ENCODE data around the gene SGTA.

SGTA gene

DNA sequence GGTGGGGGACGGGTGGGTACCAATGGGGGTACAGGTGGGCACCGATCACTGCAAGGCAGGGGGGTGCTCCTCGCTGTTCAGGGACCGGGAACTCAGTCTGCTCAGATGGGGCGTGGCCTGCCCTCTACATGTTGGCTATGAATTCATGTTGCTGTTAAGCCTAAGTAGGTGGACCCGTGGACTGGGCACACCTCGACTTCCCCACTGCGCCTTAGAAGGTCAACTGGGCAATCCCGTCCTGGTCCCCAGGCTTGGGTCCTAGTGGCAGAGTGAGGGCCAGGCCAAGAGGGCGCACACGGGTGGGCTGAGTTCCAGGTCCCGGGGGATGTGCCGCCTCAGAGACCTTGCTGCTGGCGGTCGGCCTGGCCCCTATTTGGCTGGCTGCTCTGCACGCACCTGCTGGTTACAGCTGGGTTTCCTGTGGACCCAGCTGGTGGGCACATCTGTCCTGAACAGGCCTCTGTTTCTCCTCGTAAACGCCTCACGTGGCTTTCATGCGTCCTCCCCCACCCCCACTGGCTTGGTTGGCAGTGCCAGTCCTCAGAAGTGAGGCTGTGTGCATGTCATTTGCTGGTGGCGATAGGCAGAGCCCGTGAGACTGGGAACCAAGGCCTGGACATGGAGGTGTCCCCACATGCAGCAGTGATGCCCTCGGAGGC, 23.0 kb upstream of the SGTA start:
- no peak for DNase-seq (ENCODE audit: low read depth, low spot score)
- TF ChIP-seq, protein P1, sequence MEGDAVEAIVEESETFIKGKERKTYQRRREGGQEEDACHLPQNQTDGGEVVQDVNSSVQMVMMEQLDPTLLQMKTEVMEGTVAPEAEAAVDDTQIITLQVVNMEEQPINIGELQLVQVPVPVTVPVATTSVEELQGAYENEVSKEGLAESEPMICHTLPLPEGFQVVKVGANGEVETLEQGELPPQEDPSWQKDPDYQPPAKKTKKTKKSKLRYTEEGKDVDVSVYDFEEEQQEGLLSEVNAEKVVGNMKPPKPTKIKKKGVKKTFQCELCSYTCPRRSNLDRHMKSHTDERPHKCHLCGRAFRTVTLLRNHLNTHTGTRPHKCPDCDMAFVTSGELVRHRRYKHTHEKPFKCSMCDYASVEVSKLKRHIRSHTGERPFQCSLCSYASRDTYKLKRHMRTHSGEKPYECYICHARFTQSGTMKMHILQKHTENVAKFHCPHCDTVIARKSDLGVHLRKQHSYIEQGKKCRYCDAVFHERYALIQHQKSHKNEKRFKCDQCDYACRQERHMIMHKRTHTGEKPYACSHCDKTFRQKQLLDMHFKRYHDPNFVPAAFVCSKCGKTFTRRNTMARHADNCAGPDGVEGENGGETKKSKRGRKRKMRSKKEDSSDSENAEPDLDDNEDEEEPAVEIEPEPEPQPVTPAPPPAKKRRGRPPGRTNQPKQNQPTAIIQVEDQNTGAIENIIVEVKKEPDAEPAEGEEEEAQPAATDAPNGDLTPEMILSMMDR (IDR thresholded peaks at IDR 0.05; ENCODE audit: insufficient read depth, low read length, missing control alignments): no peak
- ChIA-PET CTCF (no interaction called here), POLR2A (no interaction called here)
- no peak overlapping the region for H3K4me3 ChIP-seq (ENCODE audit: low read depth, low read length)

DNA sequence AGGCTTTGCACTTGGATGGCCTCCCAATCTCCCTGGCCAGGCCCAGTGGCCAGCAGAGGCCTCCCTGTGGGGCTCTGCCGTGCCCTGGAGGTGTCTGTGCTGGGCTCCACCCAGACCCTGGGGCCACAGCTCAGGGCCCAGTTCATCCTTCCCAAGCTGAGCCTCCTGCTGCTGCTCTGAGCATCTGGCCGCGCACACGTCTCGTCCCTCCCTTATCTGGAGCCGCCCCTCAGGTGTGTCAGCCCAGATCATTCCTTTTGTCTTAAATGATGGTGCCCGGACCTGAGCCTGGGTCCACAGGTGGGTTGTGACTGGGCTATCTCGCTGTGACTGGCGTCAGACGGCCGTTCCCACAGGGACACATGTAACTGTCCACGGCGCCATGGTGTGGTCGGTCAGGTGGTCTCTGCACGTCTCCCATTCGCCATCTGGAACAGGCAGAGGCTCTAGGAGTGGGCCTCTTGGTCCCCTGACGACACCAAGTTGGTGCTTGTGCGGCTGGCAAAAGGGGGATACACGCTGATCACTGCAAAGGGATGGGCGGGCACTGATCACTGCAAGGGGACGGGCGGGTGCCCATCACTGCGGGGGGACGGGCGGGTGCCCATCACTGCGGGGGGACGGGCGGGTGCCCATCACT, 22.3 kb upstream of the SGTA start:
- no peak for DNase-seq (ENCODE audit: low read depth, low spot score)
- TF ChIP-seq, protein P1 (IDR thresholded peaks at IDR 0.05; ENCODE audit: insufficient read depth, low read length, missing control alignments): no peak
- ChIA-PET CTCF (interaction anchor here (2.2 kb wide), 1 partner anchor 14 kb away, joined by 12 read pairs; no protein-coding TSS in a partner anchor), POLR2A (no interaction called here)
- H3K4me3 ChIP-seq (ENCODE audit: low read depth, low read length): no peak overlapping the region

DNA sequence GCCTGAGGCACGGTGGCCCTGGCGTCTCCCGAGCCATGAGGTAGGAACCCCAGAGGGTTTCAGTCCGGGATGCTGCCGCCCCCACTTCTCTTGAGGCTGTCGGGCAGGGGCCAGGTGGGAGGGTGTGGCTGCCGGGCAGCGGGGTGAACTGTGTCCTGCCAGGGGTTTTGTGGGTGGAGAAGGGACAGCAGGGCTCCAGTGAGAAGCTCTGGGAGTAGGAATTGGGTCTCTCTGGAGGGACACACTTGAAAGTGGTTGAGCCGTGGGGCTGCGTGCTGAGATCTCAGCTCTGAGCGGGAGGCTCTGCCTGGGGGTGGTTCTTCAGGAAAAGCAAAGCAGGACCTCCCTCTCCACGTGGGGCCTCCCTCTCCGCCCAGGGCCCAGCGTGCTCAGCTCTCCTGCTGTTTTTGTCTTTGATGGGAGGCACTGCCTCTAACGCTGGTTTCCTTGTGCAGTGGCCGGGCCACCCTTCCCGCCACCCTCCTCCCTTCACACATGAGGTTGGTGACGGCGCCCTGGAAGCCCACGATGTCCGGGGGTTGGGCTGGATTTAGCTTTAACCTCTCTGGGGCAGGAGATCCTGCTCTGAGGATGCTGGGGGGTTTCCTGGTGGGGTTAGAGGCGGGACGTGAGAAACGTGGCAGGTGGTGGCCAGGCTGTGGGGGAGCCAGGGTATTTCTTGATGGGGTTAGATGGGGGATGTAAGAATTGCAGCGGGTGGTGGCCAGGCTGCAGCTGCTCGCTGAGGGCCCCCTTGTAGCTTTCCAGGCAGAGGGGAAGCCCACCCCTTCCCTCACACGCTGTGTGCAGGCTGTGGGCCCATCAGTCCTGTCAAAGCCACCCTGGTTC, 21.3 kb upstream of the SGTA start:
- H3K4me3 ChIP-seq (ENCODE audit: low read depth, low read length): no peak overlapping the region
- no peak for DNase-seq (ENCODE audit: low read depth, low spot score)
- ChIA-PET CTCF (interaction anchor here (2.2 kb wide), 1 partner anchor 15 kb away, joined by 12 read pairs; no protein-coding TSS in a partner anchor), POLR2A (no interaction called here)
- TF ChIP-seq, protein P1 (IDR thresholded peaks at IDR 0.05; ENCODE audit: insufficient read depth, low read length, missing control alignments): no peak

DNA sequence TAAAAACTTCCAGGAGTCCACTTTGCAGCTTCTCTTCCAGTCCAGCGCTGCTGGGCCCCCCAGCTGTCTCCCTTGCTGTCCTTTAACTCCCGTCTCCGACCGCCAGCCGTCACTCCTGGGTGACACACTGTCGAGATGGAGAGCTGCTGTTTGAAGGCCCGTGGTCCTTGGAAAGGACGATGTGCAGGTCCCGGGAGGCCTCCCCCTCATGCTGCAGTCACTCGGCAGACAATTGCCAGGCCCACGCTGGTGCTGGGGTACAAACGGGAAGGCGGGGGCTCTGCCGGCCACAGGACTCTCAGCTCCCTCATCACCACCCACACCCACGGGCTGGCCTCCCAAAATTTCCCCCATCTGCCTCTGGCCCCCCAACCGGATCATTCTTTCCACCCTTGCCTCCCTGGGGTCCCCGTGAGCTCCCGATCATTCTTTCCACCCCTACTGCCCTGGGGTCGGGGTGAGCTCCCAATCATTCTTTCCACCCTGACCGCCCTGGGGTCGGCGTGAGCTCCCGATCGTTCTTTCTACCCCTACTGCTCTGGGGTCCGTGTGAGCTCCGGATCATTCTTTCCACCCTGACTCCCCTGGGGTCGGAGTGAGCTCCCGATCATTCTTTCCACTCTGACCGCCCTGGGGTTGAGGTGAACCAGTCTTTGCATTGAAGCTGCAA, 20.5 kb upstream of the SGTA start:
- ChIA-PET POLR2A (interaction anchor here (0.5 kb wide), 1 partner anchor 17 kb away, joined by 3 read pairs; no protein-coding TSS in a partner anchor), CTCF (interaction anchor here (2.2 kb wide), 1 partner anchor 15 kb away, joined by 12 read pairs; no protein-coding TSS in a partner anchor)
- TF ChIP-seq, protein P1 (IDR thresholded peaks at IDR 0.05; ENCODE audit: insufficient read depth, low read length, missing control alignments): no peak

DNA sequence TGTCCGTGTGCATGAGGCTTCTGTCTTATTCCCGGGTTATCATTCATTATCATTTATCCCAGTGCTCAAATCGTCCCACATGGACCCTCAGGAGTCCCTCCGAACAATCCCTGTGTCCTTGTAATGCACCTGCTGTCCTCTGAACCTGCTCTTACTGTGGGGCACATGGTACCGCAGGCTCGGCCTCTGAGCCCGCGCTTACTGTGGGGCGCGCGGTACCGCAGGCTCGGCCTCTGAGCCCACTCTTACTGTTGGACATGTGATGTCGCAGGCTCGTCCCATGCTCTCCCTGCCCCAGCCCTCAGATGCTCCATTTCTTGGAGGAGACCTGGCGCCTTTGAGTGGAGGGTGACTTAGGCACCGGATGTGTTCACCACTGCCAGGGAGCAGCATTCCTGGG, 19.8 kb upstream of the SGTA start:
- no peak for DNase-seq (ENCODE audit: low read depth, low spot score)
- ChIA-PET CTCF (interaction anchor here (2.2 kb wide), 1 partner anchor 16 kb away, joined by 12 read pairs; no protein-coding TSS in a partner anchor), POLR2A (no interaction called here)
- TF ChIP-seq, protein P1 (IDR thresholded peaks at IDR 0.05; ENCODE audit: insufficient read depth, low read length, missing control alignments): no peak
- H3K4me3 ChIP-seq (ENCODE audit: low read depth, low read length): no peak overlapping the region

More for the DNA sequence above, 20.5 kb upstream of the SGTA start:
- no peak for DNase-seq (ENCODE audit: low read depth, low spot score)
- H3K4me3 ChIP-seq (ENCODE audit: low read depth, low read length): no peak overlapping the region
